GM18520 (cell line): ENCODE measurements around the gene ZNF784.
A peak's percentile ranks its signal among the peaks of the same experiment; 100 is the strongest.

Experiments used
- ATAC-seq: cut with Tn5 transposase; IDR thresholded peaks from one replicate; pipeline ENCODE4 v1.9.1; 2021; ENCODE audit not compliant: unreplicated experiment

The ZNF784 gene

GRCh38 chr19:55656988-55657747, 32.8 kb upstream of the ZNF784 start:
- no peak for ATAC-seq

- ATAC-seq = no peak
Measured at GRCh38 chr19:55656552-55656951, 32.2 kb upstream of the ZNF784 start.

GRCh38 chr19:55655648-55656040, 31.3 kb upstream of the ZNF784 start:
- ATAC-seq = no peak

GRCh38 chr19:55654868-55655647, 30.7 kb upstream of the ZNF784 start, which contains the start of gene U2AF2:
TSS of gene U2AF2 (plus strand) at chr19:55655035. CDS start at chr19:55655105, 70 bp downstream.
- ATAC-seq = peak; percentile 22

- peak; percentile 57 for ATAC-seq
Measured at GRCh38 chr19:55654323-55654867, 30.0 kb upstream of the ZNF784 start.

GRCh38 chr19:55653651-55654322, 29.4 kb upstream of the ZNF784 start:
- ATAC-seq = peak; percentile 30

GRCh38 chr19:55652311-55653128, 28.2 kb upstream of the ZNF784 start:
- no peak for ATAC-seq

GRCh38 chr19:55651236-55651635, 26.9 kb upstream of the ZNF784 start:
- no peak for ATAC-seq

GRCh38 chr19:55650602-55651230, 26.4 kb upstream of the ZNF784 start:
- ATAC-seq = no peak

- no peak for ATAC-seq
Measured at GRCh38 chr19:55650126-55650557, 25.8 kb upstream of the ZNF784 start.

GRCh38 chr19:55649268-55650125, 25.1 kb upstream of the ZNF784 start:
- no peak for ATAC-seq

- ATAC-seq = no peak
Measured at GRCh38 chr19:55648585-55649267, 24.4 kb upstream of the ZNF784 start.

GRCh38 chr19:55647732-55648584, 23.6 kb upstream of the ZNF784 start, which contains the start of gene CCDC106:
TSS of gene CCDC106 (plus strand) at chr19:55648212. CDS start at chr19:55649047, 835 bp downstream.
- ATAC-seq = no peak

- no peak for ATAC-seq
Measured at GRCh38 chr19:55646889-55647731, 22.7 kb upstream of the ZNF784 start.

GRCh38 chr19:55645512-55645881, 21.1 kb upstream of the ZNF784 start:
- no peak for ATAC-seq

GRCh38 chr19:55644842-55645511, 20.6 kb upstream of the ZNF784 start:
- ATAC-seq = no peak
